GM21526 (cell line): ENCODE data around the gene BIN1.

Experiments
- ATAC-seq: cut with Tn5 transposase; IDR thresholded peaks from one replicate; pipeline ENCODE4 v1.9.1; 2021; ENCODE audit warnings: moderate library complexity; ENCODE audit not compliant: unreplicated experiment, low FRiP score

Gene BIN1

DNA sequence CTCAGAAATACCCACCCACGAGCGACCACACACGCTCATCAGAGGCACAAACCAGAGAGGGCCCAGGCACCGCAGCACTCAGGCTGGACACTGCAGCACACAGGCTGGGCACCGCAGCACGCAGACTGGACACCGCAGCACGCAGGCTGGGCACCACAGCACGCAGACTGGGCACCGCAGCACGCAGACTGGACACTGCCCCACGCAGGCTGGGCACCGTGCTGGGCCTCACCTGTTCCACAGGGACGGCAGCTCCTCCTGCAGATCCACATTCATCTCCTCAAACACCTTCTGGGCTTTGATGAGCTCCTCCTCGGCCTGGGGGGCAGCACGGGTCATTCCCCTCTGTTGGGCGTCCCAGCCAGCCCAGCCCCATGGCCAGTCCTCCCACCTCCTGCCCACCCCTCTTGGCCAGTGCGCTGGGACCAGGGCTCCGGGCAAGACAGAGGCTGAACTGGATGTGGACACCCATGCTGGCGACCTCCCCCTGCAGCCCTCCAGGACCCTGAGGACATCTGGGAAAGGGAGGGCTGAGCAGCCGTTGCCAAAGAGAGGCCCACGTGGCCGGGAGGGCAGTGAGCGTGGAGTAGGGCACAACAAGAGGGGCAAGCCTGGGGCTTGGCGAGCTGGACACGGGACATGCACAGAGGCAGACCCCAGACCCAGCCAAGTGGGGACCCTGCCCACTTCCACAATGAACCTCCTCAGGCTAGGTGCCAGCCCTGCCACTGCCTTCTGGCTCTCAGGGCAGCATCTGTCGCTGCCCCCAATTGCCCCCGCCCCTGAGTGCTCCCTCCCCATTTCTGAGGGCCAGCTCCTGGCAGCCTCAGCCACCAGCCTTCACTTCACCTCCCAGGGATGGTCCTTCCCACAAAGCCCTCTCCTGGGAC is 43.0 kb downstream of the BIN1 start:
- no peak for ATAC-seq

DNA sequence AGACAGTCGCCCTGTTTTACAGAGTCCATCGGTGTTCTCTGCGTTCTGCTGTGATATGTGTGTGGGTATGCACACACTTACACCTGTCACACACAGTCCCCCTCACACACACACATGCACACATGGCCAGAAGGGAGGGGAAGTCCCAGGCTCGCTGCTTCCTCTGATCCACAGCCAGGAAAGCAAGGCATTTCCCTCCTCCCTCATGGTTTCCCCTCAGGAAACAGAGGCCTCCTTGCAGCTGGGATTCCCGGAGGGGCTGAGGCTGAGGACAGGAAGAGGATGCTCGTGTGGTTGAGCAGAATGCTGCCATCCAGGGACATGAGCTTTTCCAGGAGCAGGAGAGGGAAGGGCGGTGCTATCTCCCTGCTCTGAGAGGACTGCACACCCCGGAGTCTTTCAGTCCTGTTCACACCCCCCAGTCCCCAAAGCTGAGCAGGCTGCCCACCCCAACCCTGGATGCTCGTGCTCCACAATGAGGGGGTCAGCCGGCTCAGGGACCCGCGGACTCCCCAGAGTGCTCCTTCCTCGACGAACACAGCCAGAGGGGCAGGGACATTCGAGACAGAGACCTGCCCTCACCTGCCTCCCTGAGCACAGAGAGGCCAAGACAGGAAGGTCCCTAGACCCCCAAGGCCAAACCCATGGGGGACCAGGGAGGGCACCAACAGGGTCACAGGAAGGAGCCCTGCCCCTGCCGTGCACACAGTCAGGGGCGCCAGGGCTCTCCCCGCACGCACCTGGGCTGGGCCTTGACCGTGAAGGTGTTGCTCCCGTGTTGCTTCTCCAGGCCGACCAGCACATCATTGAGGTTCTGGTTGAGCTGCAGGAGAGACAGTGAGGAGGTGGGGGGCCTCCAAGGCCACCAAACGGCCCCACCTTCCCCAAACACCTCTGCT is 45.3 kb downstream of the BIN1 start:
- ATAC-seq: no peak

DNA sequence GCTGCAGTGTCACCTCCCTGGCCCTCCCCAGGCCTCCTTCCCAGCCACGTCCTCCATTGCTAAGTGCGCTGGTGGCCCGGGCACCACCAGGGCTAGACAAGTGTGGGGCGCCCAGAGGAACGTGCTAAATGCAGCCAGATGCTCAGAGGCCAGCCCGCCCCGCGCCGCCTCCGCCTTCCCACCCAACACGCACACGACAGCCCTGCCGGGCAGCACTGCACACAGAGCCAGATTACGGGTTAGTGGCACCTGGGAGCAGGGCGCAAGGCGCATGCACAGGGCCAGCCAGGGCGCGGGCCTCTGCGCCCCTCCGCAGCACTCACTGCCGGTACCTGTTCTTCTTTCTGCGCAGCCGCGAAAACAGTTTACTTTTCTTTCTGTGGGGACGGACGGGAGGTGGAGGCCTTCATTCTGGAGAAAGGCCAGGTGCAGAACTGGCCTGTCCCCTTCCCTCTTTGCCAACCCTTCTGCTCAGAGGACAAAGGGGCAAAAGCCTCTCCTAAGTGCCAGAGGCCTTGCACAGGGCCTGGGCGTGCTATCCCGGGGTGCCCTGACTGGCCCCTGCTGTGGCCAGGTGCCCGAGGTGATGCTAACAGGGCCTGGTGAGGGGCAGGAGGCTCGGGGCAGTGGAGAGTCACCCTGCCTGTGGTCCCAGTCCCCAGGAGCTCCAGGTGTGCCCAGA is 46.5 kb downstream of the BIN1 start:
- ATAC-seq: no peak

DNA sequence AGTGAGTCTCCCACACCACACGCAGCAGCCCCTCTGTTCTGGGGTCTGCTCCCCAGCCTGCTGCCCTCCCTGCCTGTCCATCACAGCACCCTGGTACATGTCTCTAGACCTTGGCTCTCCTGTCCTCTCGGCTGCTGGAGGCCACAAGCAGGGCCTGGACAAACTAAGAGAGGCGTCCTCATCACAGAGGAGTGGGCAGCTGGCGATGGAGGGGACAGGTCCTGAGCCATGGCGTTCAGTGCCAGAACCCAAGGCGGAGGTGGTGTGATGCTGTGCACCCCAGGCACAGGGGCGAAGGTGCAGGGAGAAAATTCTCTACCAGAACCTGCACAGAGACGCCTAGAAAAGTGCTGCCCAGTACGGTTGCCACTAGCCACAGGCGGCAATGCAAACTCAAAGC is 47.4 kb downstream of the BIN1 start:
- no peak for ATAC-seq

DNA sequence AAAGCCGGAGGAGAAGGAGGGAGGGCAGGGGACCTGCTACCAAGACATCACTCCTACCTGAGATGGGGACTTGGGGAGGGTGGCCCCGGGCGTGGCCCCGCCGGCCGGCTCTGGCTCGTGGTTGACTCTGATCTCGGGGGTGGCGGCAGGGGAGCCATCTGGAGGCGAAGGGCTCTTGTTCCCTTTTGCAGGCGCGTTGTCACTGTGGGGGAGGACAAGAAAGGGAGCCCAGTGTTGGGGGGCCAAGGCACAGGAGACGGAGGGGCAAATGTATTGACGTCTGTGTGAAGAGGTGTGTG is 48.1 kb downstream of the BIN1 start:
- ATAC-seq: no peak

DNA sequence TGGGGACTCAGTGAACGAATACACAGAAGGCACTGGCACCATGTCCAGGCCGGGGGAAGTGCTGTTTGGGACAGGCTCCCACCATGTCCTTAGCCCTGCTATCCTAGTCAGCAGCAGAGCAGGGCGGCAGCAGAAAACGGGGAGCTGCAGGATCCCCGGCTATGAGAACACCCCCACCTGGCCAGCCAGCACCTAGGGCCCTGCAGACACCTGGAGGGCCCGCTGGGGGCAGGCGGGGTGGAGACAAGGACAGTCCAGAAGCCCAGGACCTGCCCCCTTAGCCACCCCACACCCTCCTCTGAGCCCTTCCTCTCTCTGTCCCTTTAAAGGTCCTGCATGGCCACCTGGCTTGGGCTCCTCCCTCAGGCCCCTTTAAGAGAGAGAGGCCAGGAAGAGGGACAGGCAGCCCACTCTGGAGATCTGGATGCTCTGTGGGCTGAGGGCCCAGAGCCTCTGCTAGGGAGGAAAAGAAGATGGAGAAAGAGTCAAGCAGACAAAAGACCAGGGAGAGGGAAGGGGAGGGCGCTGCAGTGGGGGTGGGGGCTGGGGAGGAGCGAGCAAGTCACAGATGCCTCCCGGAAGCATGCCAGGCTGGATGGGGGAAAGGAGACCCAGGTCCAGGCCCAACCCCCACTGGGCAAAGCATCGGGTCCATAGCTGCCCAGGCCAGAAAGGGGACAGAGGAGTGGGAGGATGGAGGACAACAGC is 48.6 kb downstream of the BIN1 start:
- ATAC-seq: no peak

DNA sequence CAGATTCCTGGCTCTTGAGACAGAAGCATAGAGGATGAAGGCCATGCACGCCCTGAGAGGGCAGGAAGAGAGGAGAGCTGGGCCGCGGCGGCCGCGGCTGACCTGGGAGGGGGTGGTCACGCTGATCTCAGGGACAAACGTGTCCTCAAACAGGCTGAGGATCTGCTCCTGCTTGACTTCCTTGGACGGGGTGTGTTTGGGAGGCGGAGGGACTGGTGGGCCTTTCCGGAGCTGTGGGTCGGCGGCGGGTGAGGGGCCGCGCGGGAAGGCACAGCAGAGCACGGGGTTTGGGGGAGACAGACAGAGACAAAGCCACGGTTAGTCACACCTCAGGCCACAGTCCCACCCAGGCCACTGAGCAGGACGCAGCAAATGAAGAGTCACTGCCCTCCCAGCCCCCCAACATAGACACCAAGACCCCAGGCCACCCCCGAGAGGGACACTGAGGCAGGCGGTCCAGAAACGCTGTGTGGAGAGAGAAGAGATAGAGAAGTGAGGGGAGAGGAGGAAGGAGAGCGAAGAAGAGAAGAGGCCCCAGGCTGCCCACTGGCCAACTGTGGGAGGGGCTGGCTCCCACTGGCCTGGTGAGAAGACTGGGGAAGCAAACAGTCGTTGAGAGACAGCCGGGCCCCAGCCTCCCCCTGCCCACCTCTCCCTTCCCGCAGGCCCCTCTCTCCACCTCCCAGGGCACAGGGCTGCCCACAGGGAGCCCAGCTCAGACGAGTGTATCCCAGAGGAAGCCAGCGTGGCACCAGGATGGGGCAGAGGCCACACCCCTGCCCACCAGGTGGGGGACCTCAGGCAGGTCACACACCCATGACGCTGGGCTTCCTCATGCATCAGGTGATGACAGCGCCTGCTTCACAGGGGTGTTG is 49.3 kb downstream of the BIN1 start:
- ATAC-seq: no peak

DNA sequence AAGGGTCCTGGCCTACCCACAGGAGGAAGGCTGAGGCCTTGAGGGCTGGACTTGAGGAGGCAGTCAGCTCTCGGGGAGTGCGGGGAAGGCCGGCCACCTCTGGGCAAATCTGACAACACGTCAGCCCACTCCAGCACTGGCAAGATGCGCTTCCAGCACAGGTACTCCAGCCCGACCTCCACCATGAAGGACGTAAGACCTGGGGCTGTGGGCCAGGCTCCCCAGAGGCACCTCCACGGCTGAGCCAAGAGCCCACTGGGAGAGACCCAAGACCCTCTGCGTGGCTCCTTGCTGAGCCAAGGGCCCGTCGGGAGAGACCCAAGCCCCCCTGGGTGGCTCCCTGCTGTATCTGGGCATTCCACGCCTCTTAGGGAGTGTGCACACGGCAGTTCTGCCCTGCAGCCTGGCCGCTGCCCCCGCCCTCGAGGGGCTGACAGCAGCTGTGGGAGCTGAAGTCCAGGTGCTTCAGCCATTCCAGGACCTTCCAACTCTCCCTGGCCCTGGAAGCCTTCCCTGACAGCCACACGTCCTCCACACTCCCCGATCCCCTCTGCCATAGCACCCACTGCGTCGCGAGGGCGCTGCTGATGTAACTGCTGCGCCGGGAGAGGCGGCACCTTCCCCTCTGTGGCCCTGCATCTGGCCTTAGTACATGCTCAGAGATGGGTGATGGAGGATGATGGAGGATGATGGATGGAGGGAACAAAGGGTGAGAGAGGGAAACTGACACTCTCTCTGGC is 50.2 kb downstream of the BIN1 start:
- ATAC-seq: no peak

DNA sequence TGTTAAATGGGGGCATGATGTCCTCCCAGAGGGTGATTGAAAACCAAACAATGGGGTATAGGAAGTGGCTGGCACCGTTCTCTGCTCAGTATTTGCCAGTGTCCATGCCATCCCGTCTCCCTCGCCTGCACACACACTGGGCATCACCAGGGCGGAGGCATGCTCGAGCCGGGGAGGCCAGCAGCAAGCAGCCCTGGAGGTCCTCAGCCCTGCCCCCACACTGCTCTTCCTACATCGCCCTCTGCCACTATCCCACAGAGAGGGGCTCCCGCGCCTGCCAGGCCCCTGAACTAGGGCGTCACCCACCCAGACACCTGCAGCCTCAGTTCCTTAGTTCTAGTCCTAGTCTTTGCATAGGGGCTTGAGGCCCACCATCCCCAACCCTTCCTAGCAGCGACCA is 50.9 kb downstream of the BIN1 start:
- no peak for ATAC-seq

DNA sequence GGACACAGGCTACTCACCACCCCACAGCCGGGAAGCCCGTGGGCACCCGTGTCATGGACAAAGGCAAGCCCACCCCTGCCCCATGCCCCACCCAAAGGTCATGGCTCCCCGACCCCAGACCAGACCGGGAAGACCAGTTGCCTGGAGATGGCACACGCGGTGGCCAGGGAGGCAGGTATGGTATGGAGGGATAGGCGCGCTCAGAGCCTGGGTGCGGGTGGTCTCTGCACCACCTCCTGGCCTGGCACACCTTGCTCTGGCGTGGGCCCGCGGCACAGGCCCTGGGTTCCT is 51.2 kb downstream of the BIN1 start:
- ATAC-seq: no peak

DNA sequence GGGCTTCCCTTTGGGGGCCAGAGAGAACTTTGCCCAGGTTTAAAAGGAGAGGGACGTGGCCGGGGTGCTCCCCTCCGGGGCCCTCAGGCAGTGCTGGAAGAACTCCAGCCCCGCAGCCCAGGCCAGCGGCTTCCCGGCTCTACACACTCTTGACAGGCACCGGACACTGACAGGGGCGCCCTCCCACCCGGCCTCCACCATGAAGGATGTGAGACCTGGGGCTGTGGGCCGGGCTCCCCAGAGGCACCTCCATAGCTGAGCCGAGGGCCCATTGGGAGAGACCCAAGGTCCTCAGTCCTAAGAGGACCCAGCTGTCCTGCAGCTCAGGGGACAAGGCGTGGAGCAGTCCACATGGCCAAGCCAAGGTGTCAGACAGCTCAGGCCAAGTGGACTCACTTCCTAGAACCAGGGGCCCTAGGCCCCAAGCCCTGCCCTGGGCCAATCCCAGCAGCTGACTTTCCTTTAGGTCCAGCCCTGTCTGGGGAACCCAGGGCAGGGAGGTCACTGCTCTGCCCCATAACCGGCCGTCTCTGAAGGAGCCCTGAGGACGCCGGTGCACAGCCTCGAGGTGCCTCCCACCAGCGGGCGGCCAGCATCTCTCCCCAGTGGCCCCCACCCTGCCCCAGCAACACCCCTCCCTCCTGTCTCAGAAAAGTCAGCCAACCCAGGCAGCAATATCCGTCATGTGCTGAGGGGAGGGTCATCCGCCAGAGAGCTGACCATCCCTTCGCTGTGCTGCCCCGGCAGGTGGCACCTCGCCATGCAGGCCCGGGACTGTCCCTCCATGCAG is 51.8 kb downstream of the BIN1 start:
- ATAC-seq: no peak

DNA sequence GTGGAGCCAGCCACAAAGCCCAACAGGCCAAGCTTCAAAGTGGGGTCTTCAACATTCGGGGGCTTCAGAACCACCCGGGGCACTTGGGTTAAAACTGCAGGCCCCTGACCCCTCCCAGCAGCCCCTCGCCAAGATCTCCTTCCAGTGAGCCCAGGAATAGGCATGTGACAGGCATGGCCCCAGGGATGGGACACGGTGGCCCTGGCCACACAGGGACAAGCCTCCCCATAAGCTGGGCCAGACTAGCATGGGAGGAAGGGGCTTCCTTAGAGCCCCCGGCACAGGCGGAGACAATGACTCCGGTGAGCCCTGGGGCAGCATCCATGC is 52.4 kb downstream of the BIN1 start:
- ATAC-seq: no peak

DNA sequence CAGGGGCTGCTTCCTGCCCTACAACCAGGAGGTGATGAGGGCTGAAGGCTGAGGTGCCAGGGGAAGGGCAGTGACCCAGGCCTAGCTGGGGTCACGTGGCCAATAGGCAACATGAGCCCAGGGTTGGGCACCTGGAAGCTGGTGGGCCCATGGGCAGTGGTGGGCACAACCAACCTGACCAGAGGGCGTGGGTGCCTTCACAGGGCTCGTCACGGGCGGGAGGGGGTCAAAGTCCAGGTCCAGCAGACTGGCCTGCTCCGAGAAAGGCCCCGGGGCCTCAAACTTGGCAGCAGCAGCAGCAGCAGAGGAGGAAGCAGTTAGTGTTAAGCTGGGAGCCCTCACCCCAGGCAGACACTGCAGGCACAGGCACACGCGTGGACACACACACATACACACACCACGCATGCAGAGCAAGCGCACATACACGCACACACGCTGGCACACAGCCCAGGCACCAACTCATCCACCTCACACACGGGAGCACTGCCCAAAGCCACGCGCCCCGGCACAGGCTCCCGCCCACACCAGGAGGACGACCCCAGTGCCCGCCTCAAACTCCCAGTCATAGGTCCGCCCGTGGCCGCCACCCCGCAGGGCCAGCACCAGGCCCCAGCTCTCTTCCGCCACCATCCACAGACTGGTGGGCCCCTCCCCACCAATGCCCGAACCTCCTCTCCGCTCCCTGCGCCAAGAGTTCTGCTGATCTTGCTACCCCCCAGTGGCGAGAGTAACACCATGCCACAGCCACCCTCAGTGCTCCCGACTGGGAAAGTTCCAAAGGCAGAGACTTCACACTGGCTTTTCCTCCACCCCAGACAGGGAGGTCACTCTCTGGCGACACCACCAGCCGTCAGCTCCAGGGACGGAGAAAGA is 53.0 kb downstream of the BIN1 start:
- no peak for ATAC-seq

DNA sequence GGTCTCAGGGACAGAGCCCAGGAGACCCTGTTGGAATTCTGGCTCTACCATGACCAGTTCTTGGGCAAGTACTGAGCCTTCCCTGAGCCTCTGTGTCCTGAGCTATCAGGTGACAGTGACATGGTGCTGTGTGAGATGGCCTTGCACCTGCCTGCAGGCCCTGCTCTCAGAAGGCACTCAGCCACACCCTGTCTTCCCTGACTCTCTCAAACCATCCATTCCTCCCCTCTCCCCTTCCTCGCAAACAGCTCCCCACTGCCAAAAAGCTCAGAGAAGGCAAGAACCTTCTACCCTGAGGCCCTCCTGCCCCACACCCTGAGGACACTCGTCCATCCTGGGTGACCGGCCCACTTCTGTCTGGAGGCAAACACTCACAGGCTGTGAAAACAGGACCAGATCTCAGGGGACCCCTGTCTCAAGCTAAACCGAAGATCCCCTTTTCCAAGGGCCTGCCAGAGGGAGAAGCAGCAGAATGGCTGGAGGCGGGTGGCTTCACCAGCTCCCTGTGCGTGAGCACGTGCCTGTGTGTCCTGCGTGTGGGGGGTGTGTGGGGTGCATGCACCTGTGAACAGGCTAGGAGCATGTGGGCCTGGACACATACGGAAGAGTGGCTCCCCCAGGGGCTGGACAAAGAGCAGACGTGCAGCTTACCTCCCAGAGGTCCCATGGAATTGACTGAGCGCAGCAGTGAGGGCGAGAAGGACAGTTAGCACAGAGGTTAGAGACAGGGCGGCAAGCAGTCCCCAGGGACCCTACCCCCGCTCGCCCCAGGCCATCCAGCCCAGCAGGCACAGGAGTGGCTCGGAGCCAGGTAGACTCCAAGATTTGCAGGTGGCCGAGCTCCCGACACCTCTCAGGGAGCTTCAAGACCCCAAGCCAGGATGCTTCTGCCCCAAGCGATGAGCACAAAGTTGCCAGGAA is 53.9 kb downstream of the BIN1 start:
- ATAC-seq: no peak

DNA sequence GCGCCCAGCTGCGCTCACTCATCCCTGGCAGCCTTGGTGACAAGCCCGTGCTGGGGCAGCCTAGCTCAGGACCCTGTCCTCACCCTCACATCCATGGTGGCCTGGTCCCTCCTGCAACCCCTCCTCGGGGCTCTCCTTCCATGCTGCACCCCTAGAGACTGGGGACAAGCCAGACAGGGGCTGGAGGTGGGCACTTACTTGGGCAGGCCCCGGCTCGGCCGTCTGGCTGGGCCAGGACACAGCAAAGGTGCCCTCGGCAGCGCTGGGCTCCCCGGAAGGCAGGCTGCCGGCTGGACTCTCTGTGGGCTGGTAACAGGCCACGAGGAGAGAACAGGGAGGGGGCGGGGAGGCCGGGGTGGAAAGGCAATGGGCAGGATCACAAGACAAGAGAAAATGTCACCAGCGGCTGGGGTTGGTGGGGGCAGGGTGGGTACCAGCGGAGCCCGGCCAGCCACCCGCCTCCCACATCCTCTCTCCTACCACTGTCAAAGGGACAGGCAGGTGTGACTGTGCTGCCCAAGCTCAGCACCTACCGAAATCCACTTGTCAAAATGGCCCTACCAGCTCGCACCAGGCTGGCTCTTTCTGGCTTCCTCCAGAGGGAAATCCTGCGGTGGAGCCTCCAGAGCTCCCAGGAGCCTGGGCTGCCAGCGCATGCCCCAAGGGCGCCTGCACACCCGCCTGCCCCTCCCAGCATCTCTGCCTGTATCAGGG is 54.7 kb downstream of the BIN1 start:
- no peak for ATAC-seq
